Astrocyte (in vitro differentiated cells and primary cell): ENCODE measurements around the gene CHRNB4. TPM values are rescaled to one million over a fixed set of nuclear protein-coding genes. Genes with fewer than 3 reads are reported as not detected.
"Not testable (repeated sequence)": the region's sequence is repeated elsewhere in the genome, so short reads cannot be mapped to it uniquely, and the experiment has no call there.

Experiments used
- DNase-seq: peaks from one replicate; pipeline ENCODE4 v3.0.0-alpha.2; 2010; ENCODE audit warnings: low read depth
- FAIRE-seq: peaks from 2 replicates; lab custom pipeline; 2011; peaks lifted over from hg19 to GRCh38; lab: Jason Lieb, UNC
- H2AFZ ChIP-seq: 2 replicates; pipeline ENCODE4 v1.6.0; 2012; ENCODE audit warnings: low read depth, low read length, inconsistent platforms
- H3K27ac ChIP-seq: 2 replicates; pipeline ENCODE4 v1.5.1; 2011; ENCODE audit warnings: low read depth, low read length, inconsistent platforms
- H3K27me3 ChIP-seq: 2 replicates; pipeline ENCODE4 v1.6.0; 2011; ENCODE audit warnings: low read length, inconsistent platforms; ENCODE audit not compliant: insufficient read depth
- H3K36me3 ChIP-seq: 2 replicates; pipeline ENCODE4 v1.5.1; 2011; ENCODE audit warnings: low read length, inconsistent platforms; ENCODE audit not compliant: insufficient read depth
- H3K4me1 ChIP-seq: 2 replicates; pipeline ENCODE4 v1.5.1; 2011; ENCODE audit warnings: low read length, inconsistent platforms; ENCODE audit not compliant: insufficient read depth
- H3K4me2 ChIP-seq: 2 replicates; pipeline ENCODE4 v1.6.0; 2012; ENCODE audit warnings: low read length, inconsistent platforms
- H3K4me3 ChIP-seq: 2 replicates; pipeline ENCODE4 v1.5.1; 2011; ENCODE audit warnings: low read depth, mild to moderate bottlenecking, low read length, inconsistent platforms; ENCODE audit not compliant: insufficient read depth
- H3K79me2 ChIP-seq: 2 replicates; pipeline ENCODE4 v1.6.0; 2012; ENCODE audit warnings: mild to moderate bottlenecking, low read length, inconsistent platforms; ENCODE audit not compliant: insufficient read depth
- H3K9ac ChIP-seq: 2 replicates; pipeline ENCODE4 v1.6.0; 2012; ENCODE audit warnings: mild to moderate bottlenecking, low read length, inconsistent platforms
- H3K9me3 ChIP-seq: 2 replicates; pipeline ENCODE4 v1.5.1; 2012; ENCODE audit warnings: low read depth, mild to moderate bottlenecking, low read length, inconsistent platforms; ENCODE audit not compliant: insufficient read depth
- H4K20me1 ChIP-seq: 2 replicates; pipeline ENCODE4 v1.6.0; 2012; ENCODE audit warnings: low read length, inconsistent platforms; ENCODE audit not compliant: insufficient read depth
- H3K27ac Mint-ChIP-seq: one replicate; pipeline ENCODE4 v1.8.0; 2021; ENCODE audit warnings: mild to moderate bottlenecking, mixed read lengths; ENCODE audit not compliant: unreplicated experiment
- H3K27me3 Mint-ChIP-seq: one replicate; pipeline ENCODE4 v1.8.0; 2021; ENCODE audit warnings: low read depth, mixed read lengths; ENCODE audit not compliant: unreplicated experiment
- H3K36me3 Mint-ChIP-seq: one replicate; pipeline ENCODE4 v1.8.0; 2021; ENCODE audit warnings: low read depth, mixed read lengths; ENCODE audit not compliant: unreplicated experiment
- H3K4me1 Mint-ChIP-seq: one replicate; pipeline ENCODE4 v1.8.0; 2021; ENCODE audit warnings: low read depth, mixed read lengths; ENCODE audit not compliant: unreplicated experiment
- H3K4me3 Mint-ChIP-seq: one replicate; pipeline ENCODE4 v1.8.0; 2021; ENCODE audit warnings: mild to moderate bottlenecking, moderate library complexity, mixed read lengths; ENCODE audit not compliant: unreplicated experiment
- H3K9me3 Mint-ChIP-seq: one replicate; pipeline ENCODE4 v1.8.0; 2021; ENCODE audit warnings: mild to moderate bottlenecking, mixed read lengths; ENCODE audit not compliant: unreplicated experiment
- EZH2 ChIP-seq: IDR thresholded peaks from 2 replicates; pipeline ENCODE4 v1.6.1; 2012; ENCODE audit warnings: mild to moderate bottlenecking, low read length, inconsistent platforms; ENCODE audit not compliant: insufficient read depth
- total RNA-seq: library from RNA; stranded (reverse); gene quantifications from 2 replicates; pipeline ENCODE4 v1.2.1, GENCODE V29; 2021
- TF ChIP-seq, protein P1 (sequence below): IDR thresholded peaks from 2 replicates; pipeline ENCODE4 v1.5.1; 2011; ENCODE audit warnings: low read depth, mild to moderate bottlenecking, inconsistent platforms, low read length, moderate library complexity; ENCODE audit not compliant: insufficient read depth

The CHRNB4 gene
- total RNA-seq, 1 donor from 2014 or later: not detected

GRCh38 chr15:78685159-78685921 is 44.3 kb upstream of the CHRNB4 start:
- Histone ChIP-seq H2AFZ (no peak overlapping the region), H3K4me2 (no peak overlapping the region)
- peak overlapping the region; percentile 58 for H3K27ac Mint-ChIP-seq

GRCh38 chr15:78684657-78685056 is 43.6 kb upstream of the CHRNB4 start:
- H3K36me3 ChIP-seq: no peaks in the 10 kb centered on the region
- H3K79me2 ChIP-seq: no peaks in the 10 kb centered on the region
- Mint-ChIP-seq H3K27me3 (peaks cover 24% of the 10 kb centered on the region), H3K27ac (no peak overlapping the region), H3K4me3 (no peak overlapping the region), H3K36me3 (no peaks in the 10 kb centered on the region), H3K9me3 (no peaks in the 10 kb centered on the region), H3K4me1 (no peaks in the 10 kb centered on the region)
- H3K4me1 ChIP-seq: no peaks in the 10 kb centered on the region
- H3K27ac ChIP-seq: no peak overlapping the region
- H3K27me3 ChIP-seq: no peaks in the 10 kb centered on the region
- DNase-seq (no peak), FAIRE-seq (no peak)
- H3K4me2 ChIP-seq: no peak overlapping the region
- H3K9me3 ChIP-seq: no peaks in the 10 kb centered on the region
- TF ChIP-seq EZH2: no peak
- TF ChIP-seq, protein P1, sequence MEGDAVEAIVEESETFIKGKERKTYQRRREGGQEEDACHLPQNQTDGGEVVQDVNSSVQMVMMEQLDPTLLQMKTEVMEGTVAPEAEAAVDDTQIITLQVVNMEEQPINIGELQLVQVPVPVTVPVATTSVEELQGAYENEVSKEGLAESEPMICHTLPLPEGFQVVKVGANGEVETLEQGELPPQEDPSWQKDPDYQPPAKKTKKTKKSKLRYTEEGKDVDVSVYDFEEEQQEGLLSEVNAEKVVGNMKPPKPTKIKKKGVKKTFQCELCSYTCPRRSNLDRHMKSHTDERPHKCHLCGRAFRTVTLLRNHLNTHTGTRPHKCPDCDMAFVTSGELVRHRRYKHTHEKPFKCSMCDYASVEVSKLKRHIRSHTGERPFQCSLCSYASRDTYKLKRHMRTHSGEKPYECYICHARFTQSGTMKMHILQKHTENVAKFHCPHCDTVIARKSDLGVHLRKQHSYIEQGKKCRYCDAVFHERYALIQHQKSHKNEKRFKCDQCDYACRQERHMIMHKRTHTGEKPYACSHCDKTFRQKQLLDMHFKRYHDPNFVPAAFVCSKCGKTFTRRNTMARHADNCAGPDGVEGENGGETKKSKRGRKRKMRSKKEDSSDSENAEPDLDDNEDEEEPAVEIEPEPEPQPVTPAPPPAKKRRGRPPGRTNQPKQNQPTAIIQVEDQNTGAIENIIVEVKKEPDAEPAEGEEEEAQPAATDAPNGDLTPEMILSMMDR: no peak
- H2AFZ ChIP-seq: no peak overlapping the region
- no peak overlapping the region for H3K4me3 ChIP-seq
- no peaks in the 10 kb centered on the region for H4K20me1 ChIP-seq
- H3K9ac ChIP-seq: no peak overlapping the region

More at GRCh38 chr15:78685159-78685921, 44.3 kb upstream of the CHRNB4 start:
- Histone ChIP-seq H3K27me3 (no peaks in the 10 kb centered on the region), H4K20me1 (no peaks in the 10 kb centered on the region), H3K4me1 (no peaks in the 10 kb centered on the region), H3K27ac (no peak overlapping the region), H3K9me3 (no peaks in the 10 kb centered on the region), H3K36me3 (no peaks in the 10 kb centered on the region), H3K79me2 (no peaks in the 10 kb centered on the region), H3K9ac (no peak overlapping the region), H3K4me3 (no peak overlapping the region)
- peaks cover 18% of the 10 kb centered on the region for H3K27me3 Mint-ChIP-seq
- FAIRE-seq (no peak), DNase-seq (no peak)
- no peaks in the 10 kb centered on the region for H3K9me3 Mint-ChIP-seq
- no peaks in the 10 kb centered on the region for H3K36me3 Mint-ChIP-seq
- TF ChIP-seq, protein P1: no peak
- TF ChIP-seq EZH2: no peak
- no peak overlapping the region for H3K4me3 Mint-ChIP-seq
- H3K4me1 Mint-ChIP-seq: no peaks in the 10 kb centered on the region

DNA sequence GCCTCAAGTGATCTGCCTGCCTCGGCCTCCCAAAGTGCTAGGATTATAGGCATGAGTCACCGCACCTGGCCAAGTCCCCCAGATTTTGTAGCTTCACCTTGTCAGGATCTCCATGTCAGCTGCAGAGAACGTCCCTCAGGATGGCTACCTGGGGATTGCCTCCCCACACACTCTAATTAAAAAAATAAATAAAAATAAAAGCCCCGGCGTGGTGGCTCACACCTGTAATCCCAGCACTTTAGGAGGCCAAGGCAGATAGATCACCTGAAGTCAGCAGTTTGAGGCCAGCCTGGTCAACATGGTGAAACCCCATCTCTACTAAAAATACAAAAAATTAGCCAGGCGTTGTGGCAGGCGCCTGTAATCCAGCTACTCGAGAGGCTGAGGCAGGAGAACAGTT is 42.6 kb upstream of the CHRNB4 start:
- H3K9ac ChIP-seq, H3K4me1 Mint-ChIP-seq, FAIRE-seq, H3K9me3 Mint-ChIP-seq, H2AFZ ChIP-seq, H3K79me2 ChIP-seq, H3K27ac ChIP-seq, H3K9me3 ChIP-seq, H3K36me3 Mint-ChIP-seq, H4K20me1 ChIP-seq, H3K4me3 Mint-ChIP-seq, DNase-seq, H3K4me1 ChIP-seq, H3K27me3 ChIP-seq, H3K4me3 ChIP-seq, H3K4me2 ChIP-seq, H3K36me3 ChIP-seq, H3K27ac Mint-ChIP-seq: not testable (repeated sequence)
- peaks cover 24% of the 10 kb centered on the region for H3K27me3 Mint-ChIP-seq
